Spleen (tissue), 7 donors: ENCODE results near the gene PTPN11.
"Not testable (repeated sequence)": the region's sequence is repeated elsewhere in the genome, so short reads cannot be mapped to it uniquely, and the experiment has no call there.

Experiments
- CTCF ChIP-seq, 11 experiments: fragments of 200-600 bp in 7 of 11; fragments of 450-650 bp in 4 of 11; sonication (generic) in 4 of 11; IDR thresholded peaks in 8 of 11; conservative IDR thresholded peaks in 3 of 11; 1 replicate in 7 of 11; 2 replicates in 4 of 11; pipeline versions ENCODE4 v1.4.0 to v1.8.0; 2016 to 2021; ENCODE audit warnings: antibody characterized with exemption in 11 of 11, inconsistent platforms in 4 of 11, mild to moderate bottlenecking in 1 of 11
- POLR2A ChIP-seq, 3 donors: fragments of 450-650 bp; IDR thresholded peaks; one replicate each; pipeline ENCODE4 v1.5.1; 2017; ENCODE audit warnings: antibody characterized with exemption in 3 of 3, mild to moderate bottlenecking in 1 of 3
- POLR2AphosphoS5 ChIP-seq, 3 donors: sonication (generic); formaldehyde crosslinking; IDR thresholded peaks; one replicate each; pipeline ENCODE4 v1.5.1; 2017; ENCODE audit warnings: antibody characterized with exemption in 3 of 3
- donor health status: DM: no; HTN: no; CAD: no; lungs with moderate emphysema.
- donor health status: DM: no; HTN: no; CAD: no.
- donor health status: DM: no; HTN: no; CAD: no.

- TF ChIP-seq CTCF (IDR thresholded peaks at IDR 0.05 in 8 of 11, conservative IDR thresholded peaks at IDR 0.05 in 3 of 11); POLR2A (IDR thresholded peaks at IDR 0.05); POLR2AphosphoS5 (IDR thresholded peaks at IDR 0.05): not testable (repeated sequence)
These were observed 11.1 kb upstream of the PTPN11 start for GRCh38 chr12:112407683-112408082.
